ENCODE results near the gene NCMAP. TPM values are rescaled to one million over a fixed set of nuclear protein-coding genes. Genes with fewer than 3 reads are reported as not detected.
"Not testable (repeated sequence)": the region's sequence is repeated elsewhere in the genome, so short reads cannot be mapped to it uniquely, and the experiment has no call there.

Gene NCMAP
- total RNA-seq, 2 experiments from 2014 or later, result 0.99 to 1.1 TPM

DNA sequence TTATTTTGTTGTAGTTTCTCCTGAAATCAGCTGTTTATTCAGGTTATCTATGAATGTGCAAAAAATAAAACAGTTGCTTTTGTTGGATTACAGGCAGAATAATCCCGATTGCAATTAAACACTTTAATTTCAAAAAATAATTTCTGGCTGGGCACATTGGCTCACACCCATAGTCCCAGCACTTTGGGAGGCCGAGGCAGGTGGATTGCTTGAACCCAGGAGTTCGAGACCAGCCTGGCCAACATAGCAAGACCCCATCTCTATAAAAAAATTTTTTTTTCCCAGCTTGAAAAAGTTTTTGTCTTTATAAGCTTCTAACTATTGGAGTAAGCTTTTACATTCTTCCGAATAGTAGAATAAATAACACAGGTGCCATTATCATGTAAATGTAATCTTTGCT, 38.0 kb upstream of the NCMAP start:
- Histone ChIP-seq H3K9me3 (ENCODE audit: low read length) (no peaks in the 10 kb centered on the region), H2AFZ (ENCODE audit: low read length) (no peak overlapping the region), H3K4me3 (ENCODE audit: low read depth, low read length, poor library complexity, severe bottlenecking) (no peak overlapping the region), H3K4me2 (ENCODE audit: low read length) (no peak overlapping the region), H3K9me2 (ENCODE audit: insufficient read depth, low read length) (no peaks in the 10 kb centered on the region), H3K27ac (ENCODE audit: low read depth, low read length, poor library complexity, severe bottlenecking) (no peak overlapping the region), H3K4me1 (ENCODE audit: insufficient read depth, low read length, poor library complexity, severe bottlenecking) (peaks cover 30% of the 10 kb centered on the region), H4K20me1 (ENCODE audit: insufficient read depth, low read length) (no peaks in the 10 kb centered on the region), H3K36me3 (ENCODE audit: insufficient read depth, low read length) (peaks cover 39% of the 10 kb centered on the region), H3K79me2 (ENCODE audit: insufficient read depth, low read depth, low read length) (peaks cover 5% of the 10 kb centered on the region; the same call in 1 of the 2 replicates)
- DNase-seq (ENCODE audit: low spot score), result no peak
- TF ChIP-seq, protein P1, sequence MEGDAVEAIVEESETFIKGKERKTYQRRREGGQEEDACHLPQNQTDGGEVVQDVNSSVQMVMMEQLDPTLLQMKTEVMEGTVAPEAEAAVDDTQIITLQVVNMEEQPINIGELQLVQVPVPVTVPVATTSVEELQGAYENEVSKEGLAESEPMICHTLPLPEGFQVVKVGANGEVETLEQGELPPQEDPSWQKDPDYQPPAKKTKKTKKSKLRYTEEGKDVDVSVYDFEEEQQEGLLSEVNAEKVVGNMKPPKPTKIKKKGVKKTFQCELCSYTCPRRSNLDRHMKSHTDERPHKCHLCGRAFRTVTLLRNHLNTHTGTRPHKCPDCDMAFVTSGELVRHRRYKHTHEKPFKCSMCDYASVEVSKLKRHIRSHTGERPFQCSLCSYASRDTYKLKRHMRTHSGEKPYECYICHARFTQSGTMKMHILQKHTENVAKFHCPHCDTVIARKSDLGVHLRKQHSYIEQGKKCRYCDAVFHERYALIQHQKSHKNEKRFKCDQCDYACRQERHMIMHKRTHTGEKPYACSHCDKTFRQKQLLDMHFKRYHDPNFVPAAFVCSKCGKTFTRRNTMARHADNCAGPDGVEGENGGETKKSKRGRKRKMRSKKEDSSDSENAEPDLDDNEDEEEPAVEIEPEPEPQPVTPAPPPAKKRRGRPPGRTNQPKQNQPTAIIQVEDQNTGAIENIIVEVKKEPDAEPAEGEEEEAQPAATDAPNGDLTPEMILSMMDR (conservative IDR thresholded peaks at IDR 0.05; ENCODE audit: low read length), result no peak
- TF ChIP-seq EZH2phosphoT487 (IDR thresholded peaks at IDR 0.05; ENCODE audit: borderline replicate concordance, low read depth, low read length), result no peak
- ChIA-PET CTCF (ENCODE audit: unreplicated experiment) (no interaction called here), POLR2A (interaction anchor here (2.6 to 4.4 kb wide), 2 partner anchors 12 to 18 kb away, joined by 8 to 29 read pairs; no protein-coding TSS in a partner anchor)
- BruUV-seq (replicated peaks), result no TSS peak
- intact Hi-C loops (cut with micrococcal nuclease; ENCODE audit: unreplicated experiment), result no loop called here

DNA sequence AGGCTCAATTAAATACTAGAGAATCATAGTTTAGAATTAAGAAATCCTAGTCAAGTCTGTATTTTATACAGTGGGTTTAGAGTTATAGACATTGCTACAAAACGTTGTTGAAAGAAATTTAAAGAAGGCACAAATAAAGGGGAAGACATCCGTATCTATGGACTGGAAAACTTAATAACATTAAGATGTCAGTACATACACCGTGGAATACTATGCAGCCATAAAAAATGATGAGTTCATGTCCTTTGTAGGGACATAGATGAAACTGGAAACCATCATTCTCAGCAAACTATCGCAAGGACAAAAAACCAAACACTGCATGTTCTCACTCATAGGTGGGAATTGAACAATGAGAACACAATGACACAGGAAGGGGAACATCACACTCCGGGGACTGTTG, 35.6 kb upstream of the NCMAP start:
- H3K27ac ChIP-seq (ENCODE audit: low read depth, low read length, poor library complexity, severe bottlenecking); H3K79me2 ChIP-seq (ENCODE audit: insufficient read depth, low read depth, low read length); BruUV-seq (replicated peaks); DNase-seq (ENCODE audit: low spot score); H3K9me2 ChIP-seq (ENCODE audit: insufficient read depth, low read length); H4K20me1 ChIP-seq (ENCODE audit: insufficient read depth, low read length); H3K9me3 ChIP-seq (ENCODE audit: low read length); H2AFZ ChIP-seq (ENCODE audit: low read length); CTCF ChIA-PET (ENCODE audit: unreplicated experiment); H3K4me3 ChIP-seq (ENCODE audit: low read depth, low read length, poor library complexity, severe bottlenecking); H3K4me2 ChIP-seq (ENCODE audit: low read length): not testable (repeated sequence)
- POLR2A ChIA-PET, result interaction anchor here (1.1 kb wide), 1 partner anchor 35 kb away, joined by 3 read pairs; no protein-coding TSS in a partner anchor
- H3K36me3 ChIP-seq (ENCODE audit: insufficient read depth, low read length), result peaks cover 49% of the 10 kb centered on the region
- H3K4me1 ChIP-seq (ENCODE audit: insufficient read depth, low read length, poor library complexity, severe bottlenecking), result peaks cover 46% of the 10 kb centered on the region
- intact Hi-C loops (cut with micrococcal nuclease; ENCODE audit: unreplicated experiment), result loop anchor here (10.0 kb wide), 1 partner anchor 995 kb away; no protein-coding TSS in a partner anchor

DNA sequence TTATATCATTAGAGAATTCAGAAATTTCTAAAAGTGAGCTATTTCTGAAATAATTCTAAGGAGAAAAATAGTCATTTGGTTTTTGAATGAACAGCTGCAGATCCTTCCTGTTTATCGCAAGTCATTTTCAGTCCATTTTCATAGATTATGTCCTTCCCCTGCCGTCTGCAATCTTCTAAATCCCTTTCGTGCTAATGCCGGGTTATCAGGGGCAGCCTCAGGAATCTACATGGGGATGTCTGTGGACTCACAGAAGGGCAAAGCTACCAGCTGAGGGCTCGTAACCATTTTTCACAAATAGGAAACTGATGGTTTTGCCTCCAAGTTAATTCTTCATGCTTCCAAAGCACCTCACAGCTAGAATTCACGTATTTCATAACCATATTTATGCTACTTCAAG, 30.3 kb upstream of the NCMAP start:
- BruUV-seq (replicated peaks), result no TSS peak
- Histone ChIP-seq H3K27ac (ENCODE audit: low read depth, low read length, poor library complexity, severe bottlenecking) (peak overlapping the region; percentile 69), H3K4me3 (ENCODE audit: low read depth, low read length, poor library complexity, severe bottlenecking) (peak overlapping the region; percentile 44), H3K4me1 (ENCODE audit: insufficient read depth, low read length, poor library complexity, severe bottlenecking) (peaks cover 75% of the 10 kb centered on the region), H3K36me3 (ENCODE audit: insufficient read depth, low read length) (peaks cover 35% of the 10 kb centered on the region), H3K9me2 (ENCODE audit: insufficient read depth, low read length) (no peaks in the 10 kb centered on the region), H2AFZ (ENCODE audit: low read length) (peak overlapping the region; percentile 23; the same call in 1 of the 2 replicates), H4K20me1 (ENCODE audit: insufficient read depth, low read length) (no peaks in the 10 kb centered on the region), H3K4me2 (ENCODE audit: low read length) (peak overlapping the region; percentile 74), H3K79me2 (ENCODE audit: insufficient read depth, low read depth, low read length) (peaks cover 18% of the 10 kb centered on the region; the same call in 1 of the 2 replicates), H3K9me3 (ENCODE audit: low read length) (0 out of 2 replicates have a peak, but pooled peaks cover 4% of the 10 kb centered on the region)
- POLR2A ChIA-PET, result interaction anchor here (0.6 to 3.4 kb wide), 12 partner anchors 8 to 221 kb away, joined by 3 to 21 read pairs (median 6); partner anchors contain the start of gene RCAN3
- TF ChIP-seq, protein P1 (conservative IDR thresholded peaks at IDR 0.05; ENCODE audit: low read length), result no peak
- no peak for TF ChIP-seq EZH2phosphoT487 (IDR thresholded peaks at IDR 0.05; ENCODE audit: borderline replicate concordance, low read depth, low read length)
- CTCF ChIA-PET (ENCODE audit: unreplicated experiment), result interaction anchor here (1.3 kb wide), 1 partner anchor 11 kb away, joined by 4 read pairs; no protein-coding TSS in a partner anchor
- no peak for DNase-seq (ENCODE audit: low spot score)
- intact Hi-C loops (cut with micrococcal nuclease; ENCODE audit: unreplicated experiment), result loop anchor here (10.0 kb wide), 1 partner anchor 1001 kb away; no protein-coding TSS in a partner anchor

All from OCI-LY7 (cell line).